Mesenchymal stem cell (in vitro differentiated cells and primary cell): ENCODE results near the gene PKD1L1.

Experiments
- DNase-seq: peaks from one replicate; pipeline ENCODE4 v3.0.0-alpha.2; 2013
- H2AFZ ChIP-seq: one replicate; pipeline ENCODE4 v1.6.1; 2013; ENCODE audit warnings: low read depth, mild to moderate bottlenecking, control low read depth, inconsistent platforms, low read length, moderate library complexity
- H2AK5ac ChIP-seq: 2 replicates; pipeline ENCODE4 v1.6.1; 2013; ENCODE audit warnings: low read length, moderate library complexity, mild to moderate bottlenecking, inconsistent platforms; ENCODE audit not compliant: severe bottlenecking
- H2BK120ac ChIP-seq: one replicate; pipeline ENCODE4 v1.6.1; 2013; ENCODE audit warnings: low read depth, mild to moderate bottlenecking, inconsistent platforms, low read length, moderate library complexity
- H2BK12ac ChIP-seq, 2 experiments: one replicate each; pipeline ENCODE4 v1.6.1; 2013; ENCODE audit warnings: inconsistent platforms in 2 of 2, low read length in 2 of 2, mild to moderate bottlenecking in 2 of 2, moderate library complexity in 2 of 2, control low read depth in 1 of 2
- H2BK15ac ChIP-seq: one replicate; pipeline ENCODE4 v1.6.1; 2013; ENCODE audit warnings: mild to moderate bottlenecking, low read depth, inconsistent platforms; ENCODE audit not compliant: poor library complexity, severe bottlenecking
- H2BK5ac ChIP-seq: 2 replicates; pipeline ENCODE4 v1.6.1; 2013; ENCODE audit warnings: low read depth, mild to moderate bottlenecking, low read length, control low read depth, inconsistent platforms; ENCODE audit not compliant: poor library complexity, severe bottlenecking
- H3K14ac ChIP-seq, 2 experiments: one replicate each; pipeline ENCODE4 v1.6.1; 2013; ENCODE audit warnings: inconsistent platforms in 2 of 2, low read length in 2 of 2, control low read depth in 1 of 2, mild to moderate bottlenecking in 1 of 2, moderate library complexity in 1 of 2
- H3K18ac ChIP-seq, 2 experiments: one replicate each; pipeline ENCODE4 v1.6.1; 2013; ENCODE audit warnings: inconsistent platforms in 2 of 2, low read length in 2 of 2, control low read depth in 1 of 2, low read depth in 1 of 2, mild to moderate bottlenecking in 1 of 2
- H3K23ac ChIP-seq, 2 experiments: one replicate each; pipeline ENCODE4 v1.6.1; 2013; ENCODE audit warnings: inconsistent platforms in 2 of 2, low read length in 2 of 2, mild to moderate bottlenecking in 2 of 2, moderate library complexity in 2 of 2, control low read depth in 1 of 2
- H3K27ac ChIP-seq: 2 replicates; pipeline ENCODE4 v1.5.1; 2013; ENCODE audit warnings: mild to moderate bottlenecking, moderate library complexity, low read length, control low read depth, inconsistent platforms; ENCODE audit not compliant: poor library complexity, severe bottlenecking
- H3K27me3 ChIP-seq, 2 experiments: 2 replicates each; pipeline versions ENCODE4 v1.6.1 to v1.7.0; 2013; ENCODE audit warnings: low read length in 2 of 2, mild to moderate bottlenecking in 2 of 2, moderate library complexity in 2 of 2, control low read depth in 1 of 2, inconsistent platforms in 1 of 2; ENCODE audit not compliant: control insufficient read depth in 1 of 2, insufficient read depth in 1 of 2
- H3K36me3 ChIP-seq, 2 experiments: 2 replicates each; pipeline versions ENCODE4 v1.6.1 to v1.7.0; 2013; ENCODE audit warnings: low read length in 2 of 2, control low read depth in 1 of 2, inconsistent platforms in 1 of 2, low read depth in 1 of 2, mild to moderate bottlenecking in 1 of 2; ENCODE audit not compliant: insufficient read depth in 2 of 2, control insufficient read depth in 1 of 2
- H3K4ac ChIP-seq, 2 experiments: one replicate each; pipeline ENCODE4 v1.6.1; 2013; ENCODE audit warnings: inconsistent platforms in 2 of 2, low read length in 2 of 2, mild to moderate bottlenecking in 2 of 2, moderate library complexity in 2 of 2, control low read depth in 1 of 2, low read depth in 1 of 2
- H3K4me1 ChIP-seq: 2 replicates; pipeline ENCODE4 v1.6.1; 2013; ENCODE audit warnings: low read depth, low read length, control low read depth; ENCODE audit not compliant: control insufficient read depth, insufficient read depth
- H3K4me2 ChIP-seq: 2 replicates; pipeline ENCODE4 v1.6.1; 2013; ENCODE audit warnings: low read length, mild to moderate bottlenecking, inconsistent platforms; ENCODE audit not compliant: poor library complexity, severe bottlenecking
- H3K4me3 ChIP-seq, 2 experiments: 2 replicates each; pipeline versions ENCODE4 v1.5.1 to v1.7.0; 2013; ENCODE audit warnings: low read length in 2 of 2, mild to moderate bottlenecking in 2 of 2, control low read depth in 1 of 2, low read depth in 1 of 2; ENCODE audit not compliant: insufficient read depth in 1 of 2
- H3K79me1 ChIP-seq: replicated peaks from 2 replicates; pipeline ENCODE4 v1.6.1; 2013; ENCODE audit warnings: mild to moderate bottlenecking, control low read depth, low read length, inconsistent platforms; ENCODE audit not compliant: poor library complexity, severe bottlenecking
- H3K9ac ChIP-seq: 2 replicates; pipeline ENCODE4 v1.7.0; 2013; ENCODE audit warnings: mild to moderate bottlenecking, low read length, moderate library complexity
- H3K9me3 ChIP-seq: 2 replicates; pipeline ENCODE4 v1.7.0; 2013; ENCODE audit warnings: mild to moderate bottlenecking, low read length; ENCODE audit not compliant: control insufficient read depth
- H4K8ac ChIP-seq: one replicate; pipeline ENCODE4 v1.6.1; 2013; ENCODE audit warnings: inconsistent platforms, mild to moderate bottlenecking, low read length, moderate library complexity
- H4K91ac ChIP-seq: one replicate; pipeline ENCODE4 v1.6.1; 2013; ENCODE audit warnings: mild to moderate bottlenecking, low read length, inconsistent platforms
- WGBS: methylation state at CpG from one replicate; pipeline ENCODE4 v1.1.7; 2013; ENCODE audit warnings: mixed read lengths; 5-methylcytosine and 5-hydroxymethylcytosine counted together

Gene PKD1L1

DNA sequence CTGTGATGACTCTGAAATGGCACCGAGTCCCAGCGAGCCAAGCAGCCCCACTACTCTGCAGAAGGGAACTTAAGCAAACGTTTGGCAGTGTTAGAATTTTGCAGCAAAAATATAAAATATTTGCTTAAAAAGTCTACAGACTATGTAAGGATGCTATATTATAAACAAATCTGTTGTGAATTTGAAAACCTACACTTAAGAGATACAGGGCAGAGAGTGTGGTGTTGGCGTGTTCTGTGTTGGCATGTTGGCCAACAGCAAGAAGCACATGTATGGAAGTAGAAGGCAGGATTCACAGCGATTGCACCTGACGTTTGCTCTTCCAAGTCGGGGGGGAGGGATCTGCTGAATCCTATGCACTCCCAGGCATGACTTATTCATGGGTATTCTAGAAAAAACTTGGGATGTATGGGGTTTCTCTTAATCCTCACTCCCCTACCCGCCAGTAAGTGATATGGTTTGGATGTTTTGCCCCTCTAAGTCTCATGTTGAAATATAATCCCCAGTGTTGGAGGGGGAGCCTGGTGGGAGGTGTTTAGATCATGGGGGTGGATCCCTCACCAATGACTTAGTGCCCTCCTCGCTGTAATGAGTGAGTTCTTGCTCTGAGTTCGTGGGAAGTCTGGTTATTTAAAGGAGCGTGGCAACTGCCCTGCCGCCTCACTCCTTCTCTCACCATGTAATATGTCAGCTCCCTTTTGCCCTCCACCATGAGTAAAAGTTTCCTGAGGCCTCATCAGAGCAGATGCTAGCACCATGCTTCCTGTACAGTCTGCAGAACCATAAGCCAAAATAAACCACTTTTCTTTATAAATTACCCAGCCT, 62.1 kb downstream of the PKD1L1 start:
- peaks cover 33 to 40% of the 10 kb centered on the region in 2 experiments for H3K27me3 ChIP-seq

DNA sequence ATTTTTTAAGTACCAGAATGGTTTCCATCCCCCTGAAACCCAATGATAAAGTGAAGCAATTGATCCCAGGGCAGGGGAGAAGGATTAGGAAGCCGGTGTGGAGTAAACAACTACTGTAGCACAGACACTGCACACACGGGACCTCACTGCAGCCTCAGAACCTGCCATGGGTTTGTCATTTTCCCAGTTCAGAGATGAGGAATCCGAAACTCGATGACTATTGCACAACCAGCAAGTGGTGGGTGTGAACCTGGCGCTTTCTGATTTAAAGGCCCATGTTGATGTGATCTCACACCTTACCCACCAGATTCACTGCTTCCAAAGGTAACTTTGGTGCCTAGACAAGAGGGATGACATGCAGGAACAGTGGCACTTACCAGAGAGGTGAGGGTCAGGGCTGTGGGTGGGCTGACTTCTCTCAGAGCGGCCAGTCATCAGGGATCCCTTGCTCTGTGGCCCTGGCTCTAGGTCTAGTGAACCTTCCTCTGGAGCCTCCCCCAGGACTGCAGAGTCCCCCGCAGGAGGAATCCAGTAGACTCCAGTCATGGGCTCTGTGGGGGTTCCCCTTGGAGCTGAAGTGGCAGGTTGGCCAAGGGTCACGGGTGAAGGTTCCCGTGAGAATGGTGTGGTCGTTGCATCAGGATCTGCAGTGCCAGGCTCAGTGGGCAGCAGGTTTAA, 62.8 kb downstream of the PKD1L1 start:
- Histone ChIP-seq H2AK5ac (no peak overlapping the region), H3K4ac (no peak overlapping the region), H3K79me1 (no peaks in the 10 kb centered on the region), H3K9ac (no peak overlapping the region), H3K4me2 (no peak overlapping the region), H2BK15ac (no peak overlapping the region), H3K4me3 (no peak overlapping the region), H3K36me3 (no peaks in the 10 kb centered on the region), H4K8ac (no peak overlapping the region), H2BK12ac (no peak overlapping the region), H2AFZ (no peak overlapping the region), H2BK120ac (no peak overlapping the region), H3K18ac (no peak overlapping the region), H3K9me3 (no peaks in the 10 kb centered on the region), H3K14ac (no peak overlapping the region), H3K27me3 (peaks cover 33 to 36% of the 10 kb centered on the region in 2 experiments), H2BK5ac (no peak overlapping the region), H4K91ac (no peak overlapping the region), H3K27ac (no peak overlapping the region), H3K4me1 (peaks cover 5% of the 10 kb centered on the region), H3K23ac (no peak overlapping the region)
- no peak for DNase-seq
- 90% methylated on average over 10 of the region's 10 CpGs for WGBS

More for the DNA sequence above, 62.1 kb downstream of the PKD1L1 start:
- Histone ChIP-seq H3K9me3 (no peaks in the 10 kb centered on the region), H3K4ac (no peak overlapping the region), H2AK5ac (no peak overlapping the region), H3K79me1 (no peaks in the 10 kb centered on the region), H4K8ac (no peak overlapping the region), H3K9ac (no peak overlapping the region), H2BK5ac (no peak overlapping the region), H3K4me2 (no peak overlapping the region), H2AFZ (no peak overlapping the region), H2BK15ac (no peak overlapping the region), H3K4me3 (no peak overlapping the region), H2BK120ac (no peak overlapping the region), H3K18ac (no peak overlapping the region), H3K36me3 (no peaks in the 10 kb centered on the region), H3K4me1 (peaks cover 5% of the 10 kb centered on the region), H4K91ac (no peak overlapping the region), H3K27ac (no peak overlapping the region), H2BK12ac (no peak overlapping the region), H3K23ac (no peak overlapping the region), H3K14ac (no peak overlapping the region)
- no peak for DNase-seq
- WGBS = 97% methylated on average over 10 of the region's 12 CpGs

DNA sequence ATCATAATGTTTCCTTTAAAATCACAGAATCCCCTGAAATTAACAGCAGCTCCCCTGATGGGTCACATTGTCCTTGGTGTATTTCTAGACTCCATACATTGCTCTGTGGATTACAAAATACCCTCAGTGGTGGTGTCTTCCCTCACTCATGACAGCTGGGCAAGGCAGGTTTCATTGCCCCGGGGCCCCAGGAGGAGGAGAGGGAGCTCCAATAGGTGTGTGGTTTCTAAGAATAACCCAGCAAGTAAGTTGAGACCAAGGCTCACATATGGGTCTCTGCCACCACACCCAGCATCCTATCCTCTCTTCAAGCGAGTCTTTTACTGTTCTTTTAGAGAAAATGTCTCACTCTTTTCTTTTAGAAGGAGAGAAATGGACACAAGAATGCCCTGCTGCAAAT, 63.6 kb downstream of the PKD1L1 start:
- no peak overlapping the region for H2BK15ac ChIP-seq
- no peak overlapping the region for H4K8ac ChIP-seq
- H2BK12ac ChIP-seq = no peak overlapping the region
- no peak overlapping the region for H3K23ac ChIP-seq
- H3K79me1 ChIP-seq = no peaks in the 10 kb centered on the region
- H3K9ac ChIP-seq = no peak overlapping the region
- no peak overlapping the region for H2AK5ac ChIP-seq
- H3K4me1 ChIP-seq = peaks cover 5% of the 10 kb centered on the region
- H3K27ac ChIP-seq = no peak overlapping the region
- DNase-seq = no peak
- H3K27me3 ChIP-seq = peaks cover 33% of the 10 kb centered on the region in 2 experiments
- H3K4me2 ChIP-seq = no peak overlapping the region
- H2AFZ ChIP-seq = no peak overlapping the region
- H3K9me3 ChIP-seq = no peaks in the 10 kb centered on the region
- H3K18ac ChIP-seq = no peak overlapping the region
- no peak overlapping the region for H3K4me3 ChIP-seq
- H2BK5ac ChIP-seq = no peak overlapping the region
- 91% methylated on average over 1 of the region's 2 CpGs for WGBS
- no peak overlapping the region for H4K91ac ChIP-seq
- H3K4ac ChIP-seq = no peak overlapping the region
- H2BK120ac ChIP-seq = no peak overlapping the region
- H3K14ac ChIP-seq = no peak overlapping the region
- H3K36me3 ChIP-seq = no peaks in the 10 kb centered on the region

DNA sequence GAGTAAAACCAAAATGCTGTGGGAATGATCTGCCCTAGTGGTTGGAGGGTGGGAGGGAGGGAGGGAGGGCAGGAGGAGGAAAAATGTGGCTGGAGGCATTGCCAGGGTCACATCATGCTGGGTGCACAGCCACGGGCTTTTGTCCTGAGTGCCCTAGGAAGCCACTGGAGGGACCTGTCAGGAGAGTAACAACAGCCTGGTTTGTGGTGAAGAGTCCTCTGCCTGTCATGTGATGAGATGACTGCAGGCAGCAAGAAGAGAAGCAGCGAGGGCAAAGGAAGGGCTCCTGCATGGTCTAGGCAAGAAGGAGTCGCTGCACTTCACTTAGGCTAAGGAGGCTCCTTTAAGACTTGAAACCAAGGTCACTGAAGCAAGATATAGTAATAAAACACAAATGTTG, 65.6 kb downstream of the PKD1L1 start:
- no peak overlapping the region for H2BK15ac ChIP-seq
- H3K9ac ChIP-seq = no peak overlapping the region
- no peak overlapping the region for H4K91ac ChIP-seq
- H3K9me3 ChIP-seq = no peaks in the 10 kb centered on the region
- no peak overlapping the region for H4K8ac ChIP-seq
- no peak overlapping the region for H3K4me2 ChIP-seq
- no peak overlapping the region for H2AK5ac ChIP-seq
- no peaks in the 10 kb centered on the region for H3K36me3 ChIP-seq
- no peak overlapping the region for H3K4ac ChIP-seq
- no peak overlapping the region for H2AFZ ChIP-seq
- no peaks in the 10 kb centered on the region for H3K79me1 ChIP-seq
- no peak overlapping the region for H3K14ac ChIP-seq
- no peak overlapping the region for H2BK12ac ChIP-seq
- H3K4me3 ChIP-seq = no peak overlapping the region
- H2BK120ac ChIP-seq = no peak overlapping the region
- no peak for DNase-seq
- WGBS = 81% methylated on average over 3 of the region's 3 CpGs
- no peaks in the 10 kb centered on the region for H3K4me1 ChIP-seq
- no peak overlapping the region for H2BK5ac ChIP-seq
- peaks cover 33% of the 10 kb centered on the region in 2 experiments for H3K27me3 ChIP-seq
- no peak overlapping the region for H3K27ac ChIP-seq
- no peak overlapping the region for H3K23ac ChIP-seq
- H3K18ac ChIP-seq = no peak overlapping the region
